Measurements from ENCODE around the gene PRAC2. TPM values are rescaled to one million over a fixed set of nuclear protein-coding genes. Genes with fewer than 3 reads are reported as not detected.
A peak's percentile ranks its signal among the peaks of the same experiment; 100 is the strongest.

PRAC2 gene
- total and polyA plus RNA-seq, 2 donors (not counting 1 experiment from before 2014, with no cell fraction given), result not detected

- Histone ChIP-seq H3K36me3 (ENCODE audit: control insufficient read depth, insufficient read depth, low read length) (no peaks in the 10 kb centered on the region), H3K79me2 (ENCODE audit: control insufficient read depth, insufficient read depth, low read length) (no peaks in the 10 kb centered on the region), H3K27ac (ENCODE audit: insufficient read depth, low read length) (no peak overlapping the region), H4K20me1 (ENCODE audit: control insufficient read depth, extremely low read depth, insufficient read depth, low read length) (no peaks in the 10 kb centered on the region), H3K4me2 (ENCODE audit: extremely low read depth, insufficient read depth, low read length) (no peak overlapping the region), H3K27me3 (ENCODE audit: control insufficient read depth, insufficient read depth, low read length) (peaks cover 92% of the 10 kb centered on the region), H3K4me1 (ENCODE audit: control insufficient read depth, extremely low read depth, insufficient read depth, low read length) (peaks cover 4% of the 10 kb centered on the region), H3K4me3 (replicated peaks in 1 of 4; ENCODE audit: control extremely low read depth in 1 of 4, insufficient read depth in 1 of 4, low read depth in 3 of 4, low read length in 4 of 4) (no peak overlapping the region), H2AFZ (ENCODE audit: low read length) (no peak overlapping the region), H3K9me3 (ENCODE audit: control insufficient read depth, insufficient read depth, low read depth, low read length) (no peaks in the 10 kb centered on the region), H3K9ac (ENCODE audit: insufficient read depth, low read length) (no peak overlapping the region)
- DNase-seq (ENCODE audit: low read depth in 2 of 2), result no peak
- TF ChIP-seq CTCF (conservative IDR thresholded peaks at IDR 0.05 in 1 of 2, IDR thresholded peaks at IDR 0.05 in 1 of 2; ENCODE audit: low read depth in 1 of 2, low read length in 2 of 2), result no peak
- peak; percentile 90 for TF ChIP-seq EZH2 (IDR thresholded peaks at IDR 0.05; ENCODE audit: low read length, missing control alignments)
These were observed 3.9 kb downstream of the PRAC2 start for GRCh38 chr17:48726916-48727286.

GRCh38 chr17:48727415-48728175 is 4.6 kb downstream of the PRAC2 start:
- H3K4me2 ChIP-seq (ENCODE audit: extremely low read depth, insufficient read depth, low read length), result no peak overlapping the region
- no peak overlapping the region for H3K9ac ChIP-seq (ENCODE audit: insufficient read depth, low read length)
- peaks cover 4% of the 10 kb centered on the region for H3K4me1 ChIP-seq (ENCODE audit: control insufficient read depth, extremely low read depth, insufficient read depth, low read length)
- no peak overlapping the region for H3K4me3 ChIP-seq (replicated peaks in 1 of 4; ENCODE audit: control extremely low read depth in 1 of 4, insufficient read depth in 1 of 4, low read depth in 3 of 4, low read length in 4 of 4)
- peaks cover 89% of the 10 kb centered on the region for H3K27me3 ChIP-seq (ENCODE audit: control insufficient read depth, insufficient read depth, low read length)
- H3K27ac ChIP-seq (ENCODE audit: insufficient read depth, low read length), result no peak overlapping the region
- no peaks in the 10 kb centered on the region for H3K36me3 ChIP-seq (ENCODE audit: control insufficient read depth, insufficient read depth, low read length)
- no peaks in the 10 kb centered on the region for H4K20me1 ChIP-seq (ENCODE audit: control insufficient read depth, extremely low read depth, insufficient read depth, low read length)
- peak; percentile 26 for TF ChIP-seq EZH2 (IDR thresholded peaks at IDR 0.05; ENCODE audit: low read length, missing control alignments)
- no peak for TF ChIP-seq CTCF (conservative IDR thresholded peaks at IDR 0.05 in 1 of 2, IDR thresholded peaks at IDR 0.05 in 1 of 2; ENCODE audit: low read depth in 1 of 2, low read length in 2 of 2)
- H3K9me3 ChIP-seq (ENCODE audit: control insufficient read depth, insufficient read depth, low read depth, low read length), result no peaks in the 10 kb centered on the region
- no peaks in the 10 kb centered on the region for H3K79me2 ChIP-seq (ENCODE audit: control insufficient read depth, insufficient read depth, low read length)
- DNase-seq (ENCODE audit: low read depth in 2 of 2), result no peak
- H2AFZ ChIP-seq (ENCODE audit: low read length), result no peak overlapping the region

- no peak for TF ChIP-seq CTCF (conservative IDR thresholded peaks at IDR 0.05 in 1 of 2, IDR thresholded peaks at IDR 0.05 in 1 of 2; ENCODE audit: low read depth in 1 of 2, low read length in 2 of 2)
- no peak for TF ChIP-seq EZH2 (IDR thresholded peaks at IDR 0.05; ENCODE audit: low read length, missing control alignments)
- Histone ChIP-seq H3K27ac (ENCODE audit: insufficient read depth, low read length) (no peak within 1 kb of the TSS), H2AFZ (ENCODE audit: low read length) (no peak within 1 kb of the TSS), H3K9ac (ENCODE audit: insufficient read depth, low read length) (no peak within 1 kb of the TSS), H3K4me3 (replicated peaks in 1 of 4; ENCODE audit: control extremely low read depth in 1 of 4, insufficient read depth in 1 of 4, low read depth in 3 of 4, low read length in 4 of 4) (peak within 1 kb of the TSS in 1 of 4 experiments; percentile 32), H3K4me1 (ENCODE audit: control insufficient read depth, extremely low read depth, insufficient read depth, low read length) (peaks cover 4% of the 10 kb centered on the region), H4K20me1 (ENCODE audit: control insufficient read depth, extremely low read depth, insufficient read depth, low read length) (no peaks in the 10 kb centered on the region), H3K79me2 (ENCODE audit: control insufficient read depth, insufficient read depth, low read length) (no peaks in the 10 kb centered on the region), H3K9me3 (ENCODE audit: control insufficient read depth, insufficient read depth, low read depth, low read length) (no peaks in the 10 kb centered on the region), H3K27me3 (ENCODE audit: control insufficient read depth, insufficient read depth, low read length) (peaks cover 89% of the 10 kb centered on the region), H3K36me3 (ENCODE audit: control insufficient read depth, insufficient read depth, low read length) (no peaks in the 10 kb centered on the region), H3K4me2 (ENCODE audit: extremely low read depth, insufficient read depth, low read length) (peak within 1 kb of the TSS; percentile 25)
- DNase-seq (ENCODE audit: low read depth in 2 of 2), result peak in 1 of 2 donors; percentile 24
These were observed 5.5 kb downstream of the PRAC2 start, which contains the start of gene HOXB13 for GRCh38 chr17:48728232-48729231. Gene HOXB13, minus strand, starts transcription at chr17:48728750. Its CDS starts 157 bp downstream, at chr17:48728593.

All from fibroblast of lung (primary cell).